Measurements from ENCODE around the gene METAP2. TPM values are rescaled to one million over a fixed set of nuclear protein-coding genes. Genes with fewer than 3 reads are reported as not detected.

METAP2 gene
- total and polyA plus RNA-seq, 8 donors: 56.3 to 141 (median 112) TPM

- ATAC-seq (peak; percentile 64), DNase-seq (no peak)
- intact Hi-C loops (cut with DNase I): no loop called here
- Histone ChIP-seq H3K9me3 (no peaks in the 10 kb centered on the region), H3K4me1 (peaks cover 0 to 6% of the 10 kb centered on the region in 2 donors), H3K36me3 (peaks cover 0 to 2% of the 10 kb centered on the region in 2 donors), H3K27ac (no peak overlapping the region), H3K4me3 (no peak overlapping the region), H3K27me3 (no peaks in the 10 kb centered on the region)
- TF ChIP-seq, protein P1, sequence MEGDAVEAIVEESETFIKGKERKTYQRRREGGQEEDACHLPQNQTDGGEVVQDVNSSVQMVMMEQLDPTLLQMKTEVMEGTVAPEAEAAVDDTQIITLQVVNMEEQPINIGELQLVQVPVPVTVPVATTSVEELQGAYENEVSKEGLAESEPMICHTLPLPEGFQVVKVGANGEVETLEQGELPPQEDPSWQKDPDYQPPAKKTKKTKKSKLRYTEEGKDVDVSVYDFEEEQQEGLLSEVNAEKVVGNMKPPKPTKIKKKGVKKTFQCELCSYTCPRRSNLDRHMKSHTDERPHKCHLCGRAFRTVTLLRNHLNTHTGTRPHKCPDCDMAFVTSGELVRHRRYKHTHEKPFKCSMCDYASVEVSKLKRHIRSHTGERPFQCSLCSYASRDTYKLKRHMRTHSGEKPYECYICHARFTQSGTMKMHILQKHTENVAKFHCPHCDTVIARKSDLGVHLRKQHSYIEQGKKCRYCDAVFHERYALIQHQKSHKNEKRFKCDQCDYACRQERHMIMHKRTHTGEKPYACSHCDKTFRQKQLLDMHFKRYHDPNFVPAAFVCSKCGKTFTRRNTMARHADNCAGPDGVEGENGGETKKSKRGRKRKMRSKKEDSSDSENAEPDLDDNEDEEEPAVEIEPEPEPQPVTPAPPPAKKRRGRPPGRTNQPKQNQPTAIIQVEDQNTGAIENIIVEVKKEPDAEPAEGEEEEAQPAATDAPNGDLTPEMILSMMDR (IDR thresholded peaks at IDR 0.05): no peak
These were observed 58.9 kb downstream of the METAP2 start for GRCh38 chr12:95532851-95533250.

GRCh38 chr12:95533985-95534384, 60.0 kb downstream of the METAP2 start:
- H3K4me3 ChIP-seq: no peak overlapping the region
- H3K36me3 ChIP-seq: peaks cover 0 to 2% of the 10 kb centered on the region in 2 donors
- ATAC-seq: peak; percentile 15
- TF ChIP-seq, protein P1 (IDR thresholded peaks at IDR 0.05): no peak
- H3K27ac ChIP-seq: no peak overlapping the region
- intact Hi-C loops (cut with DNase I): no loop called here
- H3K4me1 ChIP-seq: peaks cover 0 to 6% of the 10 kb centered on the region in 2 donors
- H3K9me3 ChIP-seq: no peaks in the 10 kb centered on the region
- DNase-seq: no peak
- H3K27me3 ChIP-seq: no peaks in the 10 kb centered on the region

- H3K27ac ChIP-seq: no peak overlapping the region
- H3K4me3 ChIP-seq: no peak overlapping the region
- H3K36me3 ChIP-seq: no peaks in the 10 kb centered on the region
- no peaks in the 10 kb centered on the region for H3K9me3 ChIP-seq
- DNase-seq: no peak
- ATAC-seq: no peak
- intact Hi-C loops (cut with DNase I): no loop called here
- peaks cover 0 to 6% of the 10 kb centered on the region in 2 donors for H3K4me1 ChIP-seq
- H3K27me3 ChIP-seq: no peaks in the 10 kb centered on the region
- TF ChIP-seq, protein P1 (IDR thresholded peaks at IDR 0.05): no peak
These were observed 64.1 kb downstream of the METAP2 start for GRCh38 chr12:95538006-95538405.

GRCh38 chr12:95538656-95539055, 64.7 kb downstream of the METAP2 start:
- intact Hi-C loops (cut with DNase I): no loop called here
- Histone ChIP-seq H3K36me3 (no peaks in the 10 kb centered on the region), H3K27ac (no peak overlapping the region), H3K4me3 (no peak overlapping the region), H3K27me3 (no peaks in the 10 kb centered on the region), H3K4me1 (peaks cover 0 to 6% of the 10 kb centered on the region in 2 donors), H3K9me3 (no peaks in the 10 kb centered on the region)
- DNase-seq (no peak), ATAC-seq (no peak)
- TF ChIP-seq, protein P1 (IDR thresholded peaks at IDR 0.05): no peak

GRCh38 chr12:95541436-95541835, 67.5 kb downstream of the METAP2 start:
- Histone ChIP-seq H3K4me3 (no peak overlapping the region), H3K27me3 (peaks cover 6 to 12% of the 10 kb centered on the region in 2 donors), H3K9me3 (no peaks in the 10 kb centered on the region), H3K4me1 (no peaks in the 10 kb centered on the region), H3K36me3 (no peaks in the 10 kb centered on the region), H3K27ac (no peak overlapping the region)
- intact Hi-C loops (cut with DNase I): no loop called here
- TF ChIP-seq, protein P1 (IDR thresholded peaks at IDR 0.05): no peak
- DNase-seq (no peak), ATAC-seq (no peak)

Measured in left lung (tissue), 10 donors.